Neuronal stem cell (in vitro differentiated cells): ENCODE measurements around the gene LPIN2.

Source experiments
- DNase-seq: peaks from one replicate; pipeline ENCODE4 v3.0.0-alpha.2; 2013; ENCODE audit warnings: low spot score
- H2AFZ ChIP-seq: one replicate; pipeline ENCODE4 v1.6.1; 2013; ENCODE audit warnings: mild to moderate bottlenecking, low read length, inconsistent platforms
- H2AK5ac ChIP-seq: 2 replicates; pipeline ENCODE4 v1.6.1; 2013; ENCODE audit warnings: low read depth, mild to moderate bottlenecking, inconsistent platforms, low read length, moderate library complexity, mixed read lengths
- H2BK120ac ChIP-seq: 2 replicates; pipeline ENCODE4 v1.6.1; 2013; ENCODE audit warnings: low read depth, mild to moderate bottlenecking, inconsistent platforms, low read length, moderate library complexity, mixed read lengths
- H2BK12ac ChIP-seq: one replicate; pipeline ENCODE4 v1.6.1; 2013; ENCODE audit warnings: low read length, inconsistent platforms
- H2BK15ac ChIP-seq: 2 replicates; pipeline ENCODE4 v1.6.1; 2013; ENCODE audit warnings: mild to moderate bottlenecking, low read length, inconsistent platforms, mixed read lengths
- H2BK5ac ChIP-seq: one replicate; pipeline ENCODE4 v1.6.1; 2013; ENCODE audit warnings: inconsistent platforms, mild to moderate bottlenecking, low read length, moderate library complexity
- H3K14ac ChIP-seq: one replicate; pipeline ENCODE4 v1.6.1; 2013; ENCODE audit warnings: low read length, inconsistent platforms
- H3K18ac ChIP-seq: 2 replicates; pipeline ENCODE4 v1.6.1; 2013; ENCODE audit warnings: low read length, inconsistent platforms
- H3K23ac ChIP-seq: 2 replicates; pipeline ENCODE4 v1.6.1; 2013; ENCODE audit warnings: low read depth, mild to moderate bottlenecking, mixed read lengths, low read length, inconsistent platforms; ENCODE audit not compliant: poor library complexity
- H3K27ac ChIP-seq: replicated peaks from 3 replicates; pipeline ENCODE4 v1.5.1; 2013; ENCODE audit warnings: low read length, inconsistent platforms
- H3K27me3 ChIP-seq, 3 experiments: 2 replicates each; pipeline ENCODE4 v1.6.1; 2013; ENCODE audit warnings: low read length in 3 of 3, mild to moderate bottlenecking in 2 of 3, inconsistent platforms in 1 of 3, low read depth in 1 of 3, mixed read lengths in 1 of 3, moderate library complexity in 1 of 3; ENCODE audit not compliant: control insufficient read depth in 3 of 3, insufficient read depth in 3 of 3
- H3K36me3 ChIP-seq, 2 donors: replicated peaks in 1 of 2; 2 replicates each; pipeline ENCODE4 v1.6.1; 2013; ENCODE audit warnings: low read length in 2 of 2; ENCODE audit not compliant: control insufficient read depth in 2 of 2, insufficient read depth in 2 of 2
- H3K4ac ChIP-seq: 2 replicates; pipeline ENCODE4 v1.6.1; 2013; ENCODE audit warnings: inconsistent platforms, mild to moderate bottlenecking, low read length, moderate library complexity
- H3K4me1 ChIP-seq, 2 donors: 1 replicate in 1 of 2; 2 replicates in 1 of 2; pipeline ENCODE4 v1.6.1; 2013; ENCODE audit warnings: low read length in 2 of 2, low read depth in 1 of 2; ENCODE audit not compliant: control insufficient read depth in 2 of 2, insufficient read depth in 1 of 2
- H3K4me2 ChIP-seq: one replicate; pipeline ENCODE4 v1.6.1; 2013; ENCODE audit warnings: mild to moderate bottlenecking, low read length, inconsistent platforms; ENCODE audit not compliant: insufficient read depth, poor library complexity, severe bottlenecking
- H3K4me3 ChIP-seq, 2 donors: 2 replicates each; pipeline ENCODE4 v1.5.1; 2013; ENCODE audit warnings: low read length in 2 of 2, mild to moderate bottlenecking in 2 of 2, inconsistent platforms in 1 of 2, moderate library complexity in 1 of 2
- H3K79me1 ChIP-seq: one replicate; pipeline ENCODE4 v1.6.1; 2013; ENCODE audit warnings: low read depth, mild to moderate bottlenecking, inconsistent platforms, low read length, moderate library complexity
- H3K9ac ChIP-seq: one replicate; pipeline ENCODE4 v1.6.1; 2013; ENCODE audit warnings: mild to moderate bottlenecking, low read depth, low read length, inconsistent platforms; ENCODE audit not compliant: poor library complexity
- H3K9me3 ChIP-seq, 2 donors: replicated peaks in 1 of 2; 2 replicates each; pipeline versions ENCODE3 to v1.6.1; 2013; ENCODE audit warnings: low read length in 2 of 2, mild to moderate bottlenecking in 2 of 2, inconsistent platforms in 1 of 2, low read depth in 1 of 2, mixed read lengths in 1 of 2, moderate library complexity in 1 of 2; ENCODE audit not compliant: control insufficient read depth in 2 of 2, insufficient read depth in 1 of 2
- H4K8ac ChIP-seq: one replicate; pipeline ENCODE4 v1.6.1; 2013; ENCODE audit warnings: low read depth, mild to moderate bottlenecking, inconsistent platforms, low read length, moderate library complexity
- H4K91ac ChIP-seq: one replicate; pipeline ENCODE4 v1.6.1; 2013; ENCODE audit warnings: low read length, low read depth, mild to moderate bottlenecking, inconsistent platforms; ENCODE audit not compliant: poor library complexity
- WGBS, 2 donors: extraction: QIAGEN DNeasy Blood & Tissue Kit; methylation state at CpG; one replicate each; pipeline ENCODE4 v1.1.7; 2013; ENCODE audit warnings: missing lambda C conversion rate in 2 of 2, mixed read lengths in 1 of 2; ENCODE audit not compliant: insufficient read length in 2 of 2, insufficient replicate concordance in 1 of 2; ENCODE audit errors: extremely low coverage in 2 of 2; 5-methylcytosine and 5-hydroxymethylcytosine counted together

Gene LPIN2

GRCh38 chr18:3042379-3042778 is 29.4 kb upstream of the LPIN2 start:
- H3K27ac ChIP-seq = no peak overlapping the region

GRCh38 chr18:3041843-3042242 is 28.9 kb upstream of the LPIN2 start:
- no peak overlapping the region for H2BK5ac ChIP-seq
- H2BK120ac ChIP-seq = no peak overlapping the region
- H3K27ac ChIP-seq = no peak overlapping the region
- no peak overlapping the region for H3K9ac ChIP-seq
- H3K79me1 ChIP-seq = no peaks in the 10 kb centered on the region
- H3K9me3 ChIP-seq = no peaks in the 10 kb centered on the region
- no peak overlapping the region for H4K8ac ChIP-seq
- H3K18ac ChIP-seq = no peak overlapping the region
- H2AFZ ChIP-seq = peak overlapping the region; percentile 23
- no peaks in the 10 kb centered on the region for H3K27me3 ChIP-seq
- H2BK15ac ChIP-seq = no peak overlapping the region
- no peak overlapping the region for H3K14ac ChIP-seq
- no CpG with 5 or more reads among the region's 5 CpGs for WGBS, 2 donors
- H4K91ac ChIP-seq = no peak overlapping the region
- H2AK5ac ChIP-seq = no peak overlapping the region
- H3K36me3 ChIP-seq = no peaks in the 10 kb centered on the region
- H3K4me3 ChIP-seq = no peak overlapping the region
- no peak for DNase-seq
- H3K4ac ChIP-seq = no peak overlapping the region
- peaks cover 8 to 12% of the 10 kb centered on the region in 2 donors for H3K4me1 ChIP-seq
- no peak overlapping the region for H2BK12ac ChIP-seq
- H3K4me2 ChIP-seq = no peak overlapping the region
- H3K23ac ChIP-seq = no peak overlapping the region

More at GRCh38 chr18:3042379-3042778, 29.4 kb upstream of the LPIN2 start:
- H3K36me3 ChIP-seq = no peaks in the 10 kb centered on the region
- H3K4me2 ChIP-seq = no peak overlapping the region
- H2BK120ac ChIP-seq = no peak overlapping the region
- no peaks in the 10 kb centered on the region for H3K79me1 ChIP-seq
- no peak overlapping the region for H2BK15ac ChIP-seq
- H4K8ac ChIP-seq = no peak overlapping the region
- no peak overlapping the region for H3K4ac ChIP-seq
- H2AFZ ChIP-seq = peak overlapping the region; percentile 23
- no peak overlapping the region for H3K23ac ChIP-seq
- H3K4me1 ChIP-seq = peaks cover 8 to 15% of the 10 kb centered on the region in 2 donors
- H2BK5ac ChIP-seq = no peak overlapping the region
- no peak overlapping the region for H4K91ac ChIP-seq
- no peaks in the 10 kb centered on the region for H3K9me3 ChIP-seq
- H3K4me3 ChIP-seq = no peak overlapping the region
- H3K18ac ChIP-seq = no peak overlapping the region
- H3K27me3 ChIP-seq = no peaks in the 10 kb centered on the region
- H2AK5ac ChIP-seq = no peak overlapping the region
- H3K9ac ChIP-seq = no peak overlapping the region
- no peak overlapping the region for H2BK12ac ChIP-seq
- H3K14ac ChIP-seq = no peak overlapping the region
- WGBS, 2 donors = no CpG with 5 or more reads among the region's 2 CpGs
- no peak for DNase-seq

- no peak overlapping the region for H3K4ac ChIP-seq
- no peaks in the 10 kb centered on the region for H3K36me3 ChIP-seq
- no peak overlapping the region for H3K23ac ChIP-seq
- no peak overlapping the region for H2BK5ac ChIP-seq
- no peak overlapping the region for H2AFZ ChIP-seq
- no peak overlapping the region for H4K8ac ChIP-seq
- no peak overlapping the region for H2BK12ac ChIP-seq
- H3K9ac ChIP-seq = no peak overlapping the region
- no CpG with 5 or more reads among the region's 8 CpGs for WGBS, 2 donors
- H3K18ac ChIP-seq = no peak overlapping the region
- no peak overlapping the region for H3K4me2 ChIP-seq
- no peak for DNase-seq
- peaks cover 3 to 4% of the 10 kb centered on the region in 2 donors for H3K4me1 ChIP-seq
- no peak overlapping the region for H3K4me3 ChIP-seq
- no peak overlapping the region for H4K91ac ChIP-seq
- H3K9me3 ChIP-seq = no peaks in the 10 kb centered on the region
- H3K27me3 ChIP-seq = no peaks in the 10 kb centered on the region
- no peak overlapping the region for H3K27ac ChIP-seq
- no peak overlapping the region for H2BK15ac ChIP-seq
- H2AK5ac ChIP-seq = no peak overlapping the region
- H3K14ac ChIP-seq = no peak overlapping the region
- H3K79me1 ChIP-seq = no peaks in the 10 kb centered on the region
- H2BK120ac ChIP-seq = no peak overlapping the region
Observed at GRCh38 chr18:3040881-3041280, 27.9 kb upstream of the LPIN2 start.

- Histone ChIP-seq H4K8ac (no peak overlapping the region), H3K4me3 (no peak overlapping the region), H3K27ac (no peak overlapping the region), H3K27me3 (no peaks in the 10 kb centered on the region), H3K4me2 (no peak overlapping the region), H3K18ac (no peak overlapping the region), H3K79me1 (no peaks in the 10 kb centered on the region), H2BK120ac (no peak overlapping the region), H2BK5ac (no peak overlapping the region), H3K4ac (no peak overlapping the region), H2BK12ac (no peak overlapping the region), H2BK15ac (no peak overlapping the region), H3K9ac (no peak overlapping the region), H3K36me3 (no peaks in the 10 kb centered on the region), H3K23ac (no peak overlapping the region), H3K4me1 (peaks cover 0 to 4% of the 10 kb centered on the region in 2 donors), H4K91ac (no peak overlapping the region), H3K9me3 (no peaks in the 10 kb centered on the region), H3K14ac (no peak overlapping the region), H2AFZ (no peak overlapping the region), H2AK5ac (no peak overlapping the region)
- no CpG with 5 or more reads among the region's 2 CpGs for WGBS, 2 donors
- no peak for DNase-seq
Observed at GRCh38 chr18:3040173-3040572, 27.2 kb upstream of the LPIN2 start.
